Measurements from ENCODE around the gene NOS3.

Gene NOS3

GRCh38 chr7:150964593-150965111, 26.2 kb upstream of the NOS3 start:
- no peak for DNase-seq (ENCODE audit: low read depth in 2 of 2)

- DNase-seq (ENCODE audit: low read depth in 2 of 2), result no peak
These were observed 25.5 kb upstream of the NOS3 start for GRCh38 chr7:150965273-150965830.

GRCh38 chr7:150966002-150966401, 24.8 kb upstream of the NOS3 start:
- DNase-seq (ENCODE audit: low read depth in 2 of 2), result no peak

GRCh38 chr7:150967349-150967748, 23.5 kb upstream of the NOS3 start:
- DNase-seq (ENCODE audit: low read depth in 2 of 2), result no peak

- DNase-seq (ENCODE audit: low read depth in 2 of 2), result no peak
These were observed 22.6 kb upstream of the NOS3 start for GRCh38 chr7:150968056-150968733.

GRCh38 chr7:150968734-150969372, 22.0 kb upstream of the NOS3 start:
- DNase-seq (ENCODE audit: low read depth in 2 of 2), result no peak

- DNase-seq (ENCODE audit: low read depth in 2 of 2), result no peak
These were observed 21.3 kb upstream of the NOS3 start for GRCh38 chr7:150969475-150969874.

GRCh38 chr7:150970424-150970823, 20.4 kb upstream of the NOS3 start:
- DNase-seq (ENCODE audit: low read depth in 2 of 2), result no peak

- no peak for DNase-seq (ENCODE audit: low read depth in 2 of 2)
These were observed 19.4 kb upstream of the NOS3 start for GRCh38 chr7:150971242-150972022.

- DNase-seq (ENCODE audit: low read depth in 2 of 2), result no peak
These were observed 18.8 kb upstream of the NOS3 start for GRCh38 chr7:150972023-150972468.

- no peak for DNase-seq (ENCODE audit: low read depth in 2 of 2)
These were observed 18.1 kb upstream of the NOS3 start for GRCh38 chr7:150972741-150973140.

GRCh38 chr7:150973571-150974451, 17.0 kb upstream of the NOS3 start:
- DNase-seq (ENCODE audit: low read depth in 2 of 2), result no peak

GRCh38 chr7:150974468-150975391, 16.1 kb upstream of the NOS3 start:
- DNase-seq (ENCODE audit: low read depth in 2 of 2), result peak; percentile 52 to 73

GRCh38 chr7:150975536-150976319, 15.1 kb upstream of the NOS3 start:
- no peak for DNase-seq (ENCODE audit: low read depth in 2 of 2)

- no peak for DNase-seq (ENCODE audit: low read depth in 2 of 2)
These were observed 14.1 kb upstream of the NOS3 start for GRCh38 chr7:150976529-150977381.

GRCh38 chr7:150977382-150978125, 13.3 kb upstream of the NOS3 start:
- no peak for DNase-seq (ENCODE audit: low read depth in 2 of 2)

- no peak for DNase-seq (ENCODE audit: low read depth in 2 of 2)
These were observed 12.6 kb upstream of the NOS3 start, which contains the start of gene KCNH2 for GRCh38 chr7:150978126-150978789. Gene KCNH2, minus strand, starts transcription at chr7:150978321. Its CDS starts 408 bp downstream, at chr7:150977913.
